Chondrocyte (in vitro differentiated cells): ENCODE data around the gene PHACTR1. TPM values are rescaled to one million over a fixed set of nuclear protein-coding genes. Genes with fewer than 3 reads are reported as not detected.

Experiments
- DNase-seq: peaks from one replicate; pipeline ENCODE4 v3.0.0; 2021; ENCODE audit warnings: mixed read lengths, low spot score
- H3K27ac Mint-ChIP-seq: one replicate; pipeline ENCODE4 v1.8.0; 2021; ENCODE audit warnings: mild to moderate bottlenecking, moderate library complexity, mixed read lengths; ENCODE audit not compliant: unreplicated experiment
- H3K27me3 Mint-ChIP-seq: 2 replicates; pipeline ENCODE4 v1.8.0; 2021; ENCODE audit warnings: low read depth, mixed read lengths
- H3K36me3 Mint-ChIP-seq: 2 replicates; pipeline ENCODE4 v1.8.0; 2021; ENCODE audit warnings: low read depth, mixed read lengths
- H3K4me1 Mint-ChIP-seq: 2 replicates; pipeline ENCODE4 v1.8.0; 2021; ENCODE audit warnings: low read depth, mild to moderate bottlenecking, mixed read lengths
- H3K4me3 Mint-ChIP-seq: one replicate; pipeline ENCODE4 v1.8.0; 2021; ENCODE audit warnings: mild to moderate bottlenecking, moderate library complexity, mixed read lengths; ENCODE audit not compliant: unreplicated experiment
- H3K9me3 Mint-ChIP-seq: 2 replicates; pipeline ENCODE4 v1.8.0; 2021; ENCODE audit warnings: low read depth, mixed read lengths
- total RNA-seq: library from RNA; stranded (reverse); gene quantifications from 3 replicates; pipeline ENCODE4 v1.2.1, GENCODE V29; 2021
- TF ChIP-seq, protein P1 (sequence below): fragments of 200-600 bp; sonication (generic); IDR thresholded peaks from 2 replicates; pipeline ENCODE4 v1.5.0; 2021; ENCODE audit warnings: antibody characterized with exemption, mild to moderate bottlenecking, moderate library complexity

Gene PHACTR1
- total RNA-seq, 1 donor from 2014 or later: 2.1 TPM

DNA sequence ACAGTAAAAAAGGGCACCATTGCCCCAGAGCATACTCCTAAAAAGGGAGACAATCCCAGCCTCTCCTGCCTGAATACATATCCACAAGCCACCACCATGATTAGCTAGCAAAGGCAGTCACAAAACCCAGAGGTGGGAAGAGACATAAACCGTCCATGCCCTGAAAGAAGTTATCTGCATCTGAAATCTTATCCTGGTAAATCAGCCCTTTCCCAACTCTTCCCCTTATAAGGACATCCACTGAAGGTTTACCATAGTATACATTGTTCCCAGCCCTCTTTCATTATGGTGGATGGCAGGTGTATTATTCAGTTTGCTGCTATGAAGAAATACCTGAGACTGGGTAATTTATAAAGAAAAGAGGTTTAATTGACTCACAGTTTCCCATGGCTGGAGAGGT, 516.5 kb downstream of the PHACTR1 start:
- no peak overlapping the region for H3K27ac Mint-ChIP-seq
- H3K4me3 Mint-ChIP-seq: no peak overlapping the region
- no peaks in the 10 kb centered on the region for H3K9me3 Mint-ChIP-seq
- no peaks in the 10 kb centered on the region for H3K27me3 Mint-ChIP-seq
- no peaks in the 10 kb centered on the region for H3K36me3 Mint-ChIP-seq
- no peak for DNase-seq
- TF ChIP-seq, protein P1, sequence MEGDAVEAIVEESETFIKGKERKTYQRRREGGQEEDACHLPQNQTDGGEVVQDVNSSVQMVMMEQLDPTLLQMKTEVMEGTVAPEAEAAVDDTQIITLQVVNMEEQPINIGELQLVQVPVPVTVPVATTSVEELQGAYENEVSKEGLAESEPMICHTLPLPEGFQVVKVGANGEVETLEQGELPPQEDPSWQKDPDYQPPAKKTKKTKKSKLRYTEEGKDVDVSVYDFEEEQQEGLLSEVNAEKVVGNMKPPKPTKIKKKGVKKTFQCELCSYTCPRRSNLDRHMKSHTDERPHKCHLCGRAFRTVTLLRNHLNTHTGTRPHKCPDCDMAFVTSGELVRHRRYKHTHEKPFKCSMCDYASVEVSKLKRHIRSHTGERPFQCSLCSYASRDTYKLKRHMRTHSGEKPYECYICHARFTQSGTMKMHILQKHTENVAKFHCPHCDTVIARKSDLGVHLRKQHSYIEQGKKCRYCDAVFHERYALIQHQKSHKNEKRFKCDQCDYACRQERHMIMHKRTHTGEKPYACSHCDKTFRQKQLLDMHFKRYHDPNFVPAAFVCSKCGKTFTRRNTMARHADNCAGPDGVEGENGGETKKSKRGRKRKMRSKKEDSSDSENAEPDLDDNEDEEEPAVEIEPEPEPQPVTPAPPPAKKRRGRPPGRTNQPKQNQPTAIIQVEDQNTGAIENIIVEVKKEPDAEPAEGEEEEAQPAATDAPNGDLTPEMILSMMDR: no peak
- H3K4me1 Mint-ChIP-seq: peaks cover 6% of the 10 kb centered on the region

DNA sequence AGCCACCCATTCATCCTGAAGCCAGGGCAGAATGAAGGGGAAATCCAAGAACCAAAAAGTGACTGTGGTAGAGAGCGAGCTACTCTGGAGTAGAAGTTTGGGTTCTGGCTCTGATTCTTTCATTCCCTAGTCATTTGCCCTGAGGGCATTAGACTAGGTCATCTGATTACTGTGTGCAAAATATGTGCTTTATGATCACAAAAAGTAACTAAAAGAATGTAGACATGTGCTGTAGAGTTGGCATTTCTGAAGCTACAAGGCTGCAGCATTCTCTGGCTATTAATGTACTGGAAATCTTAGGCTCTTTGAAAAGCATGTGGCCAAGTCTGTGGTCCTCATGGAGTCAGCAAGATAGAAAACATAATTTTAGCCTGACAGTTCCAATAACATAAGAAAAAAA, 517.6 kb downstream of the PHACTR1 start:
- no peaks in the 10 kb centered on the region for H3K27me3 Mint-ChIP-seq
- no peaks in the 10 kb centered on the region for H3K36me3 Mint-ChIP-seq
- DNase-seq: no peak

DNA sequence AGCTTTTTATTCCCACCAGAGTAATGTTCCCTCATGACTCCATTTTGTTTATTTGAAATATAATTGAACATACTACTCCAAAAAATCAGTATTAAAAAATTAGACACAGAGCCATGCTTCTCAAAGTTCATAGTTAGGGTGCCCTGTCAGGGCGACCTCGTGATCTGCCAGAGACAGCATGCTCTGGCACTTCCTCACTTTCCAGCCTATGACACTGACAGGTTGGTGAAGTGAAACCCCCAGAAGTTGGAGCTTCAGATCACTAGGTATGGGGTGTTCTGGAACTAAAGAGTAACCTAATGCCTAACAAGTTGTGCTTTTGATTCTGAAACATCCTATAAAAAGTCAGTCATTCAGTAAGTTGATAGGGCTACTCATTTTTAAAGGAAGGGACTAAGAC, 518.8 kb downstream of the PHACTR1 start:
- TF ChIP-seq, protein P1: no peak
- Mint-ChIP-seq H3K4me1 (peaks cover 6% of the 10 kb centered on the region), H3K9me3 (no peaks in the 10 kb centered on the region), H3K4me3 (no peak overlapping the region), H3K27me3 (no peaks in the 10 kb centered on the region), H3K27ac (no peak overlapping the region), H3K36me3 (no peaks in the 10 kb centered on the region)
- no peak for DNase-seq

More for the DNA sequence above, 517.6 kb downstream of the PHACTR1 start:
- Mint-ChIP-seq H3K4me3 (no peak overlapping the region), H3K27ac (peak overlapping the region; percentile 36), H3K9me3 (no peaks in the 10 kb centered on the region), H3K4me1 (peaks cover 6% of the 10 kb centered on the region)
- TF ChIP-seq, protein P1: no peak

DNA sequence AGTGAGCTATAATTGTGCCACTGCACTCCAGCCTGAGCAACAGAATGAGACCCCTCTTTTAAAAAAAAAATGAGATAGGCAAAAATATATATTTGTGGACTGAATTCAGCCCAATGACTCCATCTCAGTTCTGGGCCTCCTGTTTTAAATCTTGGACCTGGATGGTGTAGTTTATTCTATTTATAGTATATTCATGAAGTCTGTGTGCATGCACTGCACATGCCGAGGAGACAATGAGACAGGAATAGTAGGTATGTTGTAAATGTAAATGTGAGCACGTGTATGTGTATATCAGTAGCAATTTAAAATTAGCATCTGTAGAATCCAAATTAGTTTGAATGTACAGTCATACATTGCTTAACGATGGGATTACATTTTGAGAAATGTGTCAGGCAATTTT, 520.8 kb downstream of the PHACTR1 start:
- Mint-ChIP-seq H3K4me3 (no peak overlapping the region), H3K27ac (no peak overlapping the region), H3K9me3 (no peaks in the 10 kb centered on the region), H3K27me3 (no peaks in the 10 kb centered on the region), H3K4me1 (peaks cover 6% of the 10 kb centered on the region), H3K36me3 (no peaks in the 10 kb centered on the region)
- no peak for DNase-seq
- TF ChIP-seq, protein P1: no peak

DNA sequence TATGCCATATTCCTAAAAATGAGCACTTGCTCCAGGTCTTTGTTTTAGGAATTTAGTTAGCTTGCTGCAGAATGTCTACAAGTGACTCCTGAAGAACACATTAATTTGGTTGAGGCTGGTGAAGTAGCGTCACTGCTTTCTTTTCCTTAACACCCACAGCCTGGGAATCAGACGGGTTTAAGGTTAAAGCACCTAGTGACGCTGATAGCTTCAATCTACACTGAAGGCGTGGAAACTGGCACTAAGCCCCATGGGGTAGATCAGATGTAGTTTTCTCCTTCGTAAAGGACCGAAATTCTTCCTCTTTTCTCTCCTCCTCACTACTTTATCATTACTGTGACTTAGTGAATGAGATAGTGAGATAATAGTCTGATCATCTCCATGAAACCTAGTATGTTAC, 521.5 kb downstream of the PHACTR1 start:
- DNase-seq: no peak
- Mint-ChIP-seq H3K4me3 (no peak overlapping the region), H3K27ac (no peak overlapping the region), H3K36me3 (no peaks in the 10 kb centered on the region), H3K9me3 (no peaks in the 10 kb centered on the region), H3K4me1 (peaks cover 6% of the 10 kb centered on the region), H3K27me3 (no peaks in the 10 kb centered on the region)
- TF ChIP-seq, protein P1: no peak
